CD4-positive, alpha-beta T cell treated with Interferon alpha-2 for 1 hour (primary cell): Measurements from ENCODE around the gene TSPAN33.
"Not testable (repeated sequence)": the region's sequence is repeated elsewhere in the genome, so short reads cannot be mapped to it uniquely, and the experiment has no call there.

Source experiments
- DNase-seq, 2 donors: peaks; one replicate each; pipeline ENCODE4 v3.0.0-alpha.2; 2020 to 2022

Gene TSPAN33, protein sequence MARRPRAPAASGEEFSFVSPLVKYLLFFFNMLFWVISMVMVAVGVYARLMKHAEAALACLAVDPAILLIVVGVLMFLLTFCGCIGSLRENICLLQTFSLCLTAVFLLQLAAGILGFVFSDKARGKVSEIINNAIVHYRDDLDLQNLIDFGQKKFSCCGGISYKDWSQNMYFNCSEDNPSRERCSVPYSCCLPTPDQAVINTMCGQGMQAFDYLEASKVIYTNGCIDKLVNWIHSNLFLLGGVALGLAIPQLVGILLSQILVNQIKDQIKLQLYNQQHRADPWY

DNA sequence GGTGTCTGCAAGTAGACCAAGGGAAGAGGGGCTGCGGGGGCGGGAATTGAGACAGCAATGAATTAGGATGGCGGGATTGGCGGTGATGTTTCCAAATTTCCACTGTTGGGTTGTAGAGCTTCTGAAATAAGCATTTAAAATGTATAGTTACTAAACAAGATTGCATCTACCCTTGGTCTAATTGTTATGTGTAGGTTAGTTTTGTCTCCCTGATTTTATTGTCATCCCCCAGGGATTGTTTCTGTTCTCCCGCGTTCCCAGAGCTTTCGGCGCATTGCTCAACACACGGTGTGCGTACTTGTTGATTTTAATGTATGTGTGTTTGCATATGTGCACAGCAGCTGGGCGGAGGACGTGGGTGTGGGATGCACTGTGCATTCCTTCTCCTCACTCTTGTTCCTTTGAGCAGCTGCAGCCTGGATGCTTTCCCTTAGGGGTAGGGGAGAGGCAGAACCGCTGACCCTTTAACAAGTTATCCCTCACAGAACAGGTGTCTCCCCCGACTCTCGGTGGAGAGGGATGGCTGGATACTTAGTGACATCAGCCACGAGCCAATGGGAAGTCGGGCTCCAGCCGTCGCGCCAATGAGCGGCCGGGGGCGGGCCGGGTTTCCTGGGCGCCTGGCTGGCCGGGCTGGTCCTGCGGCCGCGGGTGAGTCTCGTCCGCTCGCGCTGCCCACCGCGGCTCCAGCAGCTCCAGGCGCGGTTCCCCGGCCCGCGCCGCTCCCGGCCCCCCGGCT is at the start of gene TSPAN33:
TSPAN33 (plus strand) TSS at position 613 of the 739 bp plus-strand sequence. CDS start 274 bp downstream, outside the sequence.
- DNase-seq = peak; percentile 64 to 73

DNA sequence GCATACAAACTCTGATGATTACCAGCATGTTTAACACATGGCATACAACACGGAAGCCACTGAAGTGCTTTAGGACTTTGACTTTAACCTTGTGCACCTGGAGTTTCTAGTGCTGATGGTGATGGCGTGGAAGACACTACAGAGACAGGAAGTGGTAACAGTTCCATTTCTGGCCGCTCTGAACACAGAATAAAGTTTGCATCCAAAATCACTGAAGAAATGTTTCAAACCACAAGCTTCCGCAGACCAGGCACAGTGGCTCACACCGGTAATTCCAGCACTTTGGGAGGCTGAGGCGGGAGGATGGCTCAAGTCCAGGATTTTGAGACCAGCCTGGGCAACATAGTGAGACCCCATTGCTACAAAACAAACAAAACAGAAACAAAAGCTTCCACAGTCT is 49.2 kb upstream of the TSPAN33 start:
- DNase-seq = peak; percentile 12 to 35

DNA sequence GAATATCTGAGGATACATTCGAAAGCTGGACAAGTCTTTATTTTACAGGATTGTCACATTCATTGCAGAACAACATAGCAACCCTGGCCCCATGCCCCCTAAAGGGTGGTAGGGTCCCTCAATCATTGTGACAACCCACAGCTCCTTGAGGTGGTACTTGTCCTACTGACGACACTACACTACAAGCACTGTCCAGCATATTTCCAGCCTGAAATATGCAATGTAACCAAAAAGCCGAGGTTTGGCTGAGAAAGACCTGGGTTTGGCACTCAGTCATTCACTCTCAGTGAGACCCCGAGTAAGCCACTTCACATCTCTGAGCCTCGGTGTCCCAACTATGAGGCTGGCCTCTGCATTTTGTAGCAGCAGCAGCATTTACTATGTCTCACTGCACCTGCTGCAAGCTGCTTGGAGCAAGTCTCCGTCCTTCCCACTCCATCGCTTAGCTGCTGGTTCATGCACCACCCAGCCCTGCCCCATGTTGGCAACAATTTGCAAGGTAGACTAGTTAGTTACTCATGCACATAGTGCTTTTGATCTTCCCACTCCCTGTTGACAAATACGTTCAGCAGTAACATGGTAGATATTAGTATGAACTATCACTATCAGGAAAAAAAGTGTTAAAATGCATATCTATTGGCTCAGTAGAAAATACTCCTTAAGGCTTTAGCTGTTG is 46.0 kb upstream of the TSPAN33 start:
- no peak for DNase-seq

DNA sequence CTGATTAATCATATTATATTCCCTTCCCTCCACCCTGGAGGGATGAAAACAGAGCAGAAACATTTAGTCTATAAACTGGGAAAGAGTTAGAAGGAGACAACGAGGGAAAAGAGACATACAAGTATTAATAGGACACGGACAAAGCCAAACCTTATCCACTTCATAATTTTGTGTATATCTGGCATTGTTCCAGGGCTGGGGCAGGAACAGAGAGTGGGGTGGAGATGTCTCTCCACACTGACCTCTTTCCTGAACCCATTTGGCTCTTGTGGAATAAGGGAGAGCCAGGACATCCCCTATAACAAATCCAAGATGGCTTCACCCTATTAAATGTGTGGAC is 43.7 kb upstream of the TSPAN33 start:
- no peak for DNase-seq

DNA sequence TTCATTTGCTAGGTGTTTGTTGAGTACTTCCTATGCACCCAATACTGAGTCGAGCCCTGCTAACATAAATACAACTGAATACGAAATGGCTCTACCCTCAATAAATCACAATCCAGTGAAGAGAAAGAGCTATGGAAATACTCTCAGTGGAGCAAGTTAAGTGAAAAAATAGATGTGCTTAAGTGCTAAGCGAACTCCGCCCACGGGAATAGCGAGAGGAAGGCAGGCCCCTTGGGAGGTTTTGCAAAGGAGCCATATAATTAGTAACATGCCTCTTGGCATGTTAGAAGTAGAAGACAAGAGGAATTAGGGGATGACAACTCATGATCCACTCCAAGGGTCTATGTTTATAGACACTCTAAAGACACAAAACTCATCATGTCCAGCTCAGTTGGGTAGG is 42.8 kb upstream of the TSPAN33 start:
- no peak for DNase-seq

DNA sequence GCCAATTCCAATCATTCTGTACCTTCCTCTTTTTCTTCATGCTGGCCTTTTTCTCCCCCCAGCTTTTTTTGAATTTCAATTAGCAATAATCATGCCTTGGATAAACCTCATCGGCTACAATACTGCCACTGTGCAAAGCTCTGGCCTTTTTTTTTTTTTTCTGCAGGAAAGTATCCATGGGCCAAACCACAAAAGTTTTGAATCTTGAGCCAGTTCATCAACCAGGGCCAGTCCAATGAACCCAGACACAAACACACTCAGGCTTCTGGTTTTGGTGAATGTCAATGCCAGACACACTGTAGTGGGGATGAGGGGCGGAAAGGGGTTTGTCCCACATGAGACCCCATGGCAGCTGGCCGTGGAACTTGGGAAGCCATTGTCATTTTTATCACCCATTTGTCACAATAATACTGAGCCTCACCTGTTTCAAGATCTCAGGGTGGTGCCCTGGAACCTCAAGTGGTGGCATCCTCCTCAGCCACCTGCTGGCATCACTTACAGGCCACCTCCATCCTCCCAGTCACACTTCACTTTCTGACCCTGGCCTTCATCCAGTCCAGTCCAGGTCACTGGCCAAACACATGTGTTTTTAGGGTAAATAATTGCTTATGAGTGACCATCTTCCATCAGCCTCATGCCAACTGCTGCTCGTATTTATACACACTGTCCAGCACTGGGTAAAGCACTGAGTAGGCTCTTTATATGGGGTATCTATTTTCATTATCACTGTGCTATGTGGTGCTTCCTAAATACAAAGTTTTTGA is 40.8 kb upstream of the TSPAN33 start:
- no peak for DNase-seq

DNA sequence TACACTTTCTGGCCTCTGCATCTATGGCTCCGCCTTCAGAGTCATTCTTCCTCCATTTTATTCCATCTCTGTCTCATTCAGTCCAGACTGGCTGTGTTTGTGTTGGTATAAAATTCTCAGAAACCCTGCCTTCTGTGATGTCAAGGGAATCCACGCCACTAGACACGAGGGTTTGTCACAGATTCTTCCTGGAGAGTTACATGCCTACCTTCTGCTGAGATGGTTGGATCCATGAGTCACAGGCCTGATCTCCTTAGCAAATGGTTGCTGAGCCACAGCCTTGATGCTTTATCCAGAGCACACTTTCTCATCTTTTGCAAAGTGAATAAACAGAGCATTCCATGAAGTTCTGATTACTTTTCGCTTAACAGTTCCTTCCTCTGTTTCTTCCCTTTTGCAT is 35.9 kb upstream of the TSPAN33 start:
- no peak for DNase-seq

DNA sequence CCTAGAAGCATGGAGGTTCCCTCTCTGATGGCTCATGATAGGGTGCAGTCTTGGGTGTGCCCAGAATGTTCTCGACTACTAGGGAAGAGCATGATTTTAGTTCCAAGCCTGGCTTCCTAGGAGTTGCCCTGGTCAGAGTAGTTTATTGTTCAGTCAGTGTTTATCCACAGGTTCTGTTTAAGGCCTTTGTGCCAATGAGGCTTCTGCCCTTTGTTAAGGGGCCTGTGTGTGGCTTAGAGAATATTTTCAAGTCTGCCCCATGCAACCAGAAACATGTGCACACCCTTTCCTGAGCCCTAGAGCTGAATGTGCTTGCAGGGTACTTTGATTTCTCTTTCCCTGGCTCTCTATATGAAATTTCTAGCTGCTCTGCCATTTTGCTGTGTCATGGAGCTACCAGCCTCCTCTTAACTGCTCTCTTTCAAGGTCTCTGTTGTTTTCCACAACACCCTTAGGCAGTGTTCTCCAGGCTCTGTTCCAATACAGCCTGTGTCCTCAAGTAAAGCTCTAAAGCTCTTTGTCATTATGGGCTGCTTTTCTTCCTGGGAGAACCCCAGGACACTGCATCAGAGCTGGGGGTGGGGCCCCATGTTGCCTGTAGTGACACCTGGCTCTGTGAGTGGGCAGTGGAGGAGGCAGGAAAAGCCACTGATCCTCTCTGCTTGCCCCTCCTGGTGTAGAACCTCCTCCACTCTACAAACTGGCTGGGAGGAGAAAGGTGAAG is 34.1 kb upstream of the TSPAN33 start:
- DNase-seq = no peak

DNA sequence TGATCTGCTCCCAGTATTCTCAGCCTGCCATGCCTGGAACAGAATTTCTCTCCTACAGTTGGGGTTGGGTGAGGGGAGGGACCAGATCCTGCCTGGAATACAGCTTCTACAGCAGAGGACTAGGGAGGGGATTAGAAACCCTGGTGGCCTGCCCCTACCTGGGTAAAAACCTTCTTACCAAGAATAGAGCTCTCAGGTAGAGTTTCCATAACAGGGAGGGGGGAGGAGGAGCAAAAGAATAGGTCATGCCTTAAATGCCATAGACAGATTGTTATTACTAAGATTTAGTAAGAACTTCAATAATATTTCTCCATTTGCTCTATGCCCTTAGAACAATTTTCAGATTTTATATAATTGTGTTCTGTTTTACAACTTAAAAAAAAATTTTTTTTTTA is 33.5 kb upstream of the TSPAN33 start:
- no peak for DNase-seq

DNA sequence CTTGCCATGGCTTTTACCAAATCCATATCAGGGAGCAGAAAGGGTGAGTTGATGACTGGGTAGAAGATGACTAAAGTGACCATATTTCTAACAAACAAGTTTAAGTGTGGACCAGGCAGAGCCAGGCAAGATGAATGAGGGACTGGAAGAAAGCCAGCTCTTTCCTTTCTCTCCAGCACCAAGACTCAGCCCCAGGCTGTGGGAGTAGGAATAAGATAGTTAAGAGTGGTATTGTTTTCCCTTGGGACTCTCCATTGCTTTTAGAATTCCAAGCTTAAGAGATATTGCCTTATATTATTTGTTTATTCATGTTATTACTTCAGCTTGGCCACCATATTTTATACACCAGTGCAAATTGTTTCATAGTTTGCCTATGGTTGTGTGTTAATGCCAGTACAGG is 28.8 kb upstream of the TSPAN33 start:
- DNase-seq = no peak

DNA sequence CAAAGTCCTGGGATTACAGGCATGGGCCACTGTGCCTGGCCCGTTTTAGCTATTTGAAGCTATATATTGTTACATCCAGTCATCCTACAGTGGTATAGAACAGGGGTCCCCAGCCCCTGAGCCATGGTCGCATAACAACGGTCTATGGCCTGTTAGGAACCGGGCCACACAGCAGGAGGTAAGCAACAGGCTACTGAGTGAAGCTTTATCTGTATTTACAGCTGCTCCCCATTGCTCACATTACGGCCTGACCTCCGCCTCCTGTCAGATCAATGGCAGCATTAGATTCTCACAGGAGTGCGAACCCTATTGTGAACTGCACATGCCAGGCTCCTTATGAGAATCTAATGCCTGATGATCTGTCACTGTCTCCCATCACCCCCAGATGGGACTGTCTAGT is 26.3 kb upstream of the TSPAN33 start:
- no peak for DNase-seq

DNA sequence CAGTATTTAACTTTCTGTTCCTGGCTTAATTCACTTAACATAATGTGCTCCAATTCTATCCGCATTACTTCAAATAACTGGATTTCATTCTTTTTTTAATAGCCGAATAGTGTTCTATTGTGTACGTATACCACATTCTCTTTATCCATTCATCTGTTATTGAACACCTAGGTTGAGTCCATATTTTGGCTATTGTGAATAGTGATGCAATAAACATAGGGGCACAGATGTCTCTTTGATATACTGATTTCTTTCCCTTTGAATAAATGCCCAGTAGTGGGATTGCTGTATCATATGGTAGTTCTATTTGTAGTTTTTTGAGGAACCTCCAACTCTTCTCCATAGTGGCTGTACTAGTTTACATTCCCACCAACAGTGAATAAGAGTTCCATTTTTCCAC is 25.5 kb upstream of the TSPAN33 start:
- no peak for DNase-seq

DNA sequence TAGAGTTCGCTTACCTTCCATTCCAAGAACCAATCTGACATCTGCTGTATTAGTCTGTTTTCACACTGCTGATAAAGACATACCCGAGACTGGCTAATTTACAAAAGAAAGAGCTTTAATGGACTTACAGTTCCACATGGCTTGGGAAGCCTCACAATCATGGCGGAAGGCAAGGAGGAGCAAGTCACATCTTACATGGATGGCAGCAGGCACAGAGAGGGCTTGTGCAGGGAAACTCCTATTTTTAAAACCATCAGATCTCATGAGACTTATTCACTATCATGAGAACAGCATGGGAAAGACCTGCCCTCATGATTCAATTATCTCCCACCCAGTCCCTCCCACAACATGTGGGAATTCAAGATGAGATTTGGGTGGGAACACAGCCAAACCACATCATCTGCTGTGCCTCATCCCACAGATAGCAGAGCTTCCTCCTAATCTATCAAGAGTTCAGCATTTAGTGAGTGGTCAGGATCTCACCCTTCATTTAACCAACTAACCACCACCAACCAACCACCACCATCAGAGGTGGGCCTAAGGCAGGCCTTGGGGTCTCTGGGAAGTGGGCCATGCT is 22.9 kb upstream of the TSPAN33 start:
- DNase-seq = not testable (repeated sequence)

DNA sequence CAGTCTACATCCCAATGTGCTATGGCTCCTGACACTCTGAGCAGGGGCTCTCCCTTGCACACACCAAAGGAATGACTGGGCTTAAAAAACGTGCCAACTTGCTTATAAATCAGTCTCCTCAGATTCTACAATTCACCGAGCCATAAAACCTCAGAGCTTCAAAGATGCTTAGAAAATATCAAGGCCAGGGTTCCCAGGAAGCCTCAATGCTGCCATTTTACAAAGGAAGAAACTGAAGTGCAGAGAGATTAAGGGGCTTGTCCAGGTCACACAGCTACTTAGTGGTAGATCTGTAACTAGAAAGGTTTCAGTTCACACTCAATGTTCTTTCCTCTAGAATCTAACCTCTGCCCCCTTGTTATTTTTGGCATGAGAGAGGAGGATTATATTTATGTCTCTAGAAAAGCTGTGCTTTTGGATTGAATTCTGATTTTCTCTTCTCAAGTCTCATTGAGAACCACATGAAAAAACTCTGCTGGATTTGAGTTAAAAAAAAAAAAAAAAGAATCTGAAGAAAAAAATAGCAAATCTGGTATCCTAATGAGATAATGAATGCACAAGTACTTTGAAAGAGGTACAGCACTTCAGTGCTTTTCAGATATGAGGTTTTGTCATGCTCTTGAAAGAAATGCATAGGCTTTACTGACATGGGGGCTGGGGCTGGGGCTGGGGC is 22.3 kb upstream of the TSPAN33 start:
- DNase-seq = no peak

DNA sequence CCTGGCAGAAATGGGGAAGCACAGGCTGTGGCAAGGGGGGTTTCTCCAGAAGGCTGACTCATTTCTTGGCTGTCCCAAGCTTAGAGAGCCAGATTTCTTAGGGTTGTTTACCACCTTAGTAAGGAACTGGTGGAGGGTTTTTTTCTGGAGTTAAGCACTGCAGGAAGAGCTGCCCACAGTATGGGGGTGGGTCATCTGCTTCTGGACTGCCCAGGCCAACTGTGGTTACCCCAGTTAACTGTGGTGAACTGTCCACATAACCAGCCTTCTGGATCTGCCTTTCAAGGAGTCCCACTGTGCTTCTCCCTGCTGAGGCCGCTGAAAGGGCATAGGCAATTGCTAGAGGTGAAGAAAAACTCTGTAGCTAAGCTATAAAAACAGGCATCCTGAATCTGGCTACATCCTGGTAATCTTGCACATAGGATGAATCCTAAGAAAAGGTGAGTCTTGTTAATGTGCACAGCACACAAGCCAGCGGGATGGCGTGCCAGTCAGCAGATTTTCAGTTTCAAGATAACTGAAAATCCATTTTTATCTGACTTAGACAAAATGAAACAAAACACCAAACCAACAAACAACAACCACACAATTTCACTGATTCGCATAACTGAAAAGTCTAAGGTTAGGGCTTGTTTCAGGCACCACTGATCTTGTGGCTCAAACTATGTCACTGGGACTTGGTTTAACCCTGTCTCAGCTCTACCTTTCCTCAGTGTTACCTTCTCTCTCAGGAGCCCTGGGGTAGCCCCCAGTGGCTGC is 21.6 kb upstream of the TSPAN33 start:
- DNase-seq = peak in 1 of 2 donors; percentile 52

DNA sequence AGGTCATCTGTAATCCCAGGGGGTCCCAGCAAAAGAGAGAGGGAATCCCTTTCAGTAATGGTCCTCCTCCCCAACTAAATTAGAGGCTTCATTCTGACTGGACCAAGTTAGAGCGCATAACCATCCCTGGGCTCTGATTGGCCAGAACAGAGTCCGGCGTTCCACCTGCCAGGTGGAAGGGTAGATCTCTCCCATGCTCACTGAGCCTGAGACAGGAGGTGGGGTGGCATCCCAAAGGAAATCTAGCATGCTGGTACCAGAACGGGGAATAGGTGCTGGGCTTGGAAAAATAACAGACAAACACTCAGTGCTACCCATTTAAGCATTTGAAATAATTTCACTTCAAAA is 21.0 kb upstream of the TSPAN33 start:
- no peak for DNase-seq

DNA sequence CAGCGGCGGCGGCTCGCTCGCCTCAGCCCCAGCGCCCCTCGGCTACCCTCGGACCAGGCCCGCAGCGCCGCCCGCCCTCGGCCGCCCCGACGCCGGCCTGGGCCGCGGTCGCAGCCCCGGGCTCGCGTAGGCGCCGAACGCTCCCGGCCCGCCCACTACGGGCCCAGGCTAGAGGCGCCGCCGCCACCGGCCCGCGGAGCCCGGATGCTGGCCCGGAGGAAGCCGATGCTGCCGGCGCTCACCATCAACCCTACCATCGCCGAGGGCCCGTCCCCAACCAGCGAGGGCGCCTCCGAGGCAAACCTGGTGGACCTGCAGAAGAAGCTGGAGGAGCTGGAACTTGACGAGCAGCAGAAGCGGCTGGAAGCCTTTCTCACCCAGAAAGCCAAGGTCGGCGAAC is 18.2 kb upstream of the TSPAN33 start:
- DNase-seq = no peak

DNA sequence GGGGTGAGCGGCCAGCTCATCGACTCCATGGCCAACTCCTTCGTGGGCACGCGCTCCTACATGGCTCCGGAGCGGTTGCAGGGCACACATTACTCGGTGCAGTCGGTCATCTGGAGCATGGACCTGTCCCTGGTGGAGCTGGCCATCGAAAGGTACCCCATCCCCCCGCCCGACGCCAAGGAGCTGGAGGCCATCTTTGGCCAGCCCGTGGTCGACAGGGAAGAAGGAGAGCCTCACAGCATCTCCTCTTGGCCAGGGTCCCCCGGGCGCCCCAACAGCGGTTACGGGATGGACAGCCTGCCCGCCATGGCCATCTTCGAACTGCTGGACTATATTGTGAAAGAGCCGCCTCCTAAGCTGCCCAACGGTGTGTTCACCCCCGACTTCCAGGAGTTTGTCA is 17.4 kb upstream of the TSPAN33 start:
- no peak for DNase-seq

DNA sequence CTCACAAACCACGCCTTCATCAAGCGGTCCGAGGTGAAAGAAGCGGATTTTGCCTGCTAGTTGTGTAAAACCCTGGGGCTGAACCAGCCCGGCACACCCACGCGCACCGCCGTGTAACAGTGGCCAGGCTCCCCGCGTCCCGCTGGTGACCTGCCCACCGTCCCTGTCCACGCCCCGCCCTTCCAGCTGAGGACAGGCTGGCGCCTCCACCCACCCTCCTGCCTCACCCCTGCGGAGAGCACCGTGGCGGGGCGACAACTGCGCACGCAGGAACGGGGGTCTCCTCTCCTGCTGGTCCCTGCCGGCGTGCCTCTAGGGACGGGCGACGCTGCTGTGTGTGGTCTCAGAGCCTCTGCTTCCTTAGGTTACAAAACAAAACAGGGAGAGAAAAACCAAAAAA is 16.9 kb upstream of the TSPAN33 start:
- DNase-seq = no peak

DNA sequence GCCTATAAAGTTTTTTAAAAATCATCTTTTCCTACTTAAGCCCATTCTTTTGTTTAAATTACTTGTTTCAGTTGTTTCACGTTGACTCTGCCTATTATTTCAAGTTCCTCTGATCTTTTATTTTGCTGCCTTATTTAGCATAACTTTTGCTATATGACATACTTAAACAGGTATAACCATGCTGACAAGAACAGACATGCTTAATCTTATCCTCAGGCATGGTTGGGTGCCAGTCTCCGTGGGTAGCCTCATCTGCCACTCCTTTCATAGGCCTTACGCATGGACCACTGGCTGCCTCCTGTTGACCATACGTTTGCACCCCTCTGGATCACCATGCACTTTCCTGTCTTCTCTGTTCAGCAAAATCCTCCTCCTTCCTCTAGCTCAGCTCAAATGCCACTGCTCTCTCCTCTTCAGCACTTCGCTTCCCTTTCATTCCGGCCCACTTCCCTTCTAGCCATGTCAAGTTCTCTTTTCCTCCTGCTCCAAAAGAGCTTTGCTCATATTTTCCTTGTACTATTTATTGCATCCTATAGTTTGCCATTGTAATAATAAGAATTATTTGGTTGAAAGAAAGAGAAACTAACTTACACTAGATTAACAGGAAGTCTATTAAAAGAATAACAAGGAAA is 10.0 kb upstream of the TSPAN33 start:
- no peak for DNase-seq
